ENCODE measurements around the gene RCE1. TPM values are rescaled to one million over a fixed set of nuclear protein-coding genes. Genes with fewer than 3 reads are reported as not detected.

The RCE1 gene
- total RNA-seq: 36.8 and 37.8 TPM in 2 replicates

GRCh38 chr11:66842896-66843775, at the start of gene RCE1:
Gene RCE1, plus strand, starts transcription at chr11:66843441. Its CDS starts 15 bp downstream, at chr11:66843456.

GRCh38 chr11:66856496-66857233, 13.4 kb downstream of the RCE1 start, which contains the start of gene LRFN4:
Gene LRFN4, plus strand, starts transcription at chr11:66857064. Its CDS starts 681 bp downstream, at chr11:66857745.

Other genes starting within 250 kb of the RCE1 start
- gene RBM14, start 226.8 kb upstream of the RCE1 start, total RNA-seq: 34.5 and 52.3 TPM in 2 replicates
- gene RBM4, start 204.7 kb upstream of the RCE1 start, total RNA-seq: 100 and 155 TPM in 2 replicates
- gene RBM4B, start 165.6 kb upstream of the RCE1 start, total RNA-seq: 11.9 and 14.2 TPM in 2 replicates
- gene SPTBN2, start 114.2 kb upstream of the RCE1 start, total RNA-seq: 63.4 and 74.8 TPM in 2 replicates
- gene LRFN4, start 13.6 kb downstream of the RCE1 start, total RNA-seq: 58.9 and 60.3 TPM in 2 replicates
- gene PC, start 114.9 kb downstream of the RCE1 start, total RNA-seq: 12.7 and 18.6 TPM in 2 replicates
- gene C11orf86, start 131.9 kb downstream of the RCE1 start, total RNA-seq: not detected in 2 replicates
- gene SYT12, start 179.7 kb downstream of the RCE1 start, total RNA-seq: 0.49 and 1.9 TPM in 2 replicates
- 38.5 and 94.6 TPM in 2 replicates for gene RHOD, start 213.4 kb downstream of the RCE1 start, total RNA-seq